ENCODE results near the gene MTIF3. TPM values are rescaled to one million over a fixed set of nuclear protein-coding genes. Genes with fewer than 3 reads are reported as not detected.

The MTIF3 gene
- total and polyA plus RNA-seq, 7 donors = 64.3 to 125 (median 84.4) TPM

DNA sequence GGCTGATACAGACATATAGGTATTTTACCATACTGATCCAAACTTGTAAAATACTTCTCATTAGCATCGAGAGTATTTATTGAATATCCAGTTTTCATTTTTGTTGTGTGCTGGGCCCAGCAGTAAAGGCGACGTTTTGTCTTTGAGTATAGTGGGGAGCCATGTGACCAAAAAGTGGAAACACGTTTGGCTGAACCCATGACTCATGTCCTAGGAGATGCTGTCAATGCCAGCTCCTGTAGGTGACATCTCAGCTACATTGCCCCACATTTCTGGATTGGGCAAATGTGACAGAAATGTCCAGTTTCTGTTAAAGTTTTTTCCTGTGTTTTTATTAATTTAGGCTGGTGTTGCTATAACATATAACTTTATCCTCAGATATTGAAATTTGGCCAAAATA is 52.0 kb downstream of the MTIF3 start:
- no peak overlapping the region for H3K4me3 ChIP-seq
- H3K36me3 ChIP-seq = no peaks in the 10 kb centered on the region
- intact Hi-C loops (cut with DNase I) = no loop called here
- no peak overlapping the region for H3K27ac ChIP-seq
- peaks cover 0 to 12% (median 9%) of the 10 kb centered on the region in 4 donors for H3K4me1 ChIP-seq
- TF ChIP-seq POLR2A (IDR thresholded peaks at IDR 0.05) (no peak), EP300 (IDR thresholded peaks at IDR 0.05) (no peak), POLR2AphosphoS5 (IDR thresholded peaks at IDR 0.05) (no peak)
- TF ChIP-seq, protein P1, sequence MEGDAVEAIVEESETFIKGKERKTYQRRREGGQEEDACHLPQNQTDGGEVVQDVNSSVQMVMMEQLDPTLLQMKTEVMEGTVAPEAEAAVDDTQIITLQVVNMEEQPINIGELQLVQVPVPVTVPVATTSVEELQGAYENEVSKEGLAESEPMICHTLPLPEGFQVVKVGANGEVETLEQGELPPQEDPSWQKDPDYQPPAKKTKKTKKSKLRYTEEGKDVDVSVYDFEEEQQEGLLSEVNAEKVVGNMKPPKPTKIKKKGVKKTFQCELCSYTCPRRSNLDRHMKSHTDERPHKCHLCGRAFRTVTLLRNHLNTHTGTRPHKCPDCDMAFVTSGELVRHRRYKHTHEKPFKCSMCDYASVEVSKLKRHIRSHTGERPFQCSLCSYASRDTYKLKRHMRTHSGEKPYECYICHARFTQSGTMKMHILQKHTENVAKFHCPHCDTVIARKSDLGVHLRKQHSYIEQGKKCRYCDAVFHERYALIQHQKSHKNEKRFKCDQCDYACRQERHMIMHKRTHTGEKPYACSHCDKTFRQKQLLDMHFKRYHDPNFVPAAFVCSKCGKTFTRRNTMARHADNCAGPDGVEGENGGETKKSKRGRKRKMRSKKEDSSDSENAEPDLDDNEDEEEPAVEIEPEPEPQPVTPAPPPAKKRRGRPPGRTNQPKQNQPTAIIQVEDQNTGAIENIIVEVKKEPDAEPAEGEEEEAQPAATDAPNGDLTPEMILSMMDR (IDR thresholded peaks at IDR 0.05) = no peak
- DNase-seq = no peak
- peaks cover 0 to 5% (median 0%) of the 10 kb centered on the region in 3 donors for H3K27me3 ChIP-seq
- 74 to 79% methylated on average over 4 of the region's 4 CpGs for WGBS, 2 donors
- H3K9me3 ChIP-seq = no peaks in the 10 kb centered on the region

DNA sequence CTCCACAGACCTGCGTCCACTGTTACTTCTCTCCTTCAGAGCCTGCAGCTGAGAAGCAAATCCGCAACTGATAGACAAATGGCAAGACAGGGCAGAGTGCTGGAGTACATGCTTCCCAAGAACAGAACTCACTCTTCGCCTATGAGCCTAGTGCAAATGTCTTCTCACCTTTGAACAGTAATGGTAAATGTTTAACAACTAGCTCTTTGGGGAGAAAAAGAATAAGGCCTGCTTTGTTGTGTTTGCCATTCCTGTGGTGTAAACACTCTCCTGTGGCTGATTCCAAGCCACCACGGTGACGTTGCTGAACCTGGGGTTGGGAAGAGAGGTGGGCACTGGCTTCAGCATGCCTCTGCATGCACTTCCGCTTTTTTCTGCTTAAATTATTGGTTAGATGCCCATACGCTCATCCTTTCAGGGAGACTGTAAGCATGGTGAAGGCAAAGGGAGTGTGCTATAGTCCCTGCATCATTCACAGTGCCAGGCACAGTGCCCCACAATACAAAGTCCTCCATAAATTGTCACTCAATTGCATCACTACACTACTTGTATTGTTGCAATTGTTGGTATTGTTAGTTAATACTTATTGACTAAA is 54.0 kb downstream of the MTIF3 start:
- H3K27me3 ChIP-seq = peaks cover 0 to 5% (median 0%) of the 10 kb centered on the region in 3 donors
- H3K27ac ChIP-seq = no peak overlapping the region
- H3K4me1 ChIP-seq = no peaks in the 10 kb centered on the region
- DNase-seq = no peak
- WGBS, 2 donors = 59 to 83% methylated on average over 7 of the region's 7 CpGs
- no peak overlapping the region for H3K4me3 ChIP-seq
- no peaks in the 10 kb centered on the region for H3K9me3 ChIP-seq
- intact Hi-C loops (cut with DNase I) = no loop called here
- H3K36me3 ChIP-seq = no peaks in the 10 kb centered on the region
- TF ChIP-seq EP300 (IDR thresholded peaks at IDR 0.05) (no peak), POLR2AphosphoS5 (IDR thresholded peaks at IDR 0.05) (no peak), POLR2A (IDR thresholded peaks at IDR 0.05) (no peak)
- TF ChIP-seq, protein P1 (IDR thresholded peaks at IDR 0.05) = no peak

DNA sequence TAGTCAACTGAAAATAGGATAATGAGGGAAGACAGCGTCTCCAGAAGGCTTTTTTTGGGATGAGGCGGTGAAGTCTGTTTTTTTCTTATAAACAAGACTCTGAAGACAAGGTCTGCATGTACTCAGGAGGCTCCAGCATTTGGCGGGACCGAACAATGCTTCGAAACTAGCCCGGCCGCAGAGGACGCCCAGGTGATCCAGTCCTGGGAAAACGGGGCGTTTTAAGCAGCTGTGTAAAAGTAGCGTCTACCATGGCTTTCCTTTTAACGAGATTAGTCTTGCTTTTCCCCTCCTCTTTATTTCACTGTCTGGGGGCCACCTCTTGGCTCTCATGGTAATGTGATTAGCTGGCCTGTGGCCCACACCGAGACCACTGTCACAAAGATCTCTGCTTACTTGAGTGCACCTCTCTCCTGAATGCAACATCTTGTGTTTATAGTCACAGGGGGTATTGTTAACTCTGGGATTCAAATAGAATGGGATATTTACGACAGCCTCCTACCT is 55.3 kb downstream of the MTIF3 start:
- WGBS, 2 donors = 81 to 90% methylated on average over 14 of the region's 14 CpGs
- Histone ChIP-seq H3K4me1 (no peaks in the 10 kb centered on the region), H3K9me3 (no peaks in the 10 kb centered on the region), H3K27me3 (peaks cover 0 to 5% (median 0%) of the 10 kb centered on the region in 3 donors), H3K36me3 (no peaks in the 10 kb centered on the region), H3K27ac (no peak overlapping the region), H3K4me3 (no peak overlapping the region)
- TF ChIP-seq, protein P1 (IDR thresholded peaks at IDR 0.05) = no peak
- TF ChIP-seq EP300 (IDR thresholded peaks at IDR 0.05) (no peak), POLR2AphosphoS5 (IDR thresholded peaks at IDR 0.05) (no peak), POLR2A (IDR thresholded peaks at IDR 0.05) (no peak)
- intact Hi-C loops (cut with DNase I) = no loop called here
- no peak for DNase-seq

DNA sequence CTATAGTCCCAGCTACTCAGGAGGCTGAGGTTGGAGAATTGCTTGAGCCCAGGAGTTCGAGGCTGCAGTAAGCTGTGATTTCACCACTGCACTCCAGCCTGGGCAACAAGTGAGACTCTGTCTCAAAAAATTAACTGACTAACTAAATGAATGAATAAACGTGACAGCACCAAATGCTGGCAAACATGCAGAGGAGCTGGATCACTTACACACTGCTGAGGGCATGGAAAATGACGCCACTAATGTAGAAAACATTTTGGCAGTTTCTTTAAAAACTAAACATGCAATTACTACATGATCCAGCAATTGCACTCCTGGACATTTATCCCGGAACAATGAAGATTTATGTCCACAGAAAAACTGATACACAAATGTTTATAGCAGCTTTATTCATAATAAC is 57.3 kb downstream of the MTIF3 start:
- TF ChIP-seq POLR2AphosphoS5 (IDR thresholded peaks at IDR 0.05) (no peak), POLR2A (IDR thresholded peaks at IDR 0.05) (no peak)
- no peak overlapping the region for H3K27ac ChIP-seq
- 68 to 77% methylated on average over 4 of the region's 4 CpGs for WGBS, 2 donors
- H3K4me3 ChIP-seq = no peak overlapping the region
- DNase-seq = no peak
- H3K4me1 ChIP-seq = no peaks in the 10 kb centered on the region
- H3K27me3 ChIP-seq = peaks cover 0 to 5% (median 0%) of the 10 kb centered on the region in 3 donors
- no peaks in the 10 kb centered on the region for H3K36me3 ChIP-seq
- H3K9me3 ChIP-seq = no peaks in the 10 kb centered on the region
- intact Hi-C loops (cut with DNase I) = no loop called here

DNA sequence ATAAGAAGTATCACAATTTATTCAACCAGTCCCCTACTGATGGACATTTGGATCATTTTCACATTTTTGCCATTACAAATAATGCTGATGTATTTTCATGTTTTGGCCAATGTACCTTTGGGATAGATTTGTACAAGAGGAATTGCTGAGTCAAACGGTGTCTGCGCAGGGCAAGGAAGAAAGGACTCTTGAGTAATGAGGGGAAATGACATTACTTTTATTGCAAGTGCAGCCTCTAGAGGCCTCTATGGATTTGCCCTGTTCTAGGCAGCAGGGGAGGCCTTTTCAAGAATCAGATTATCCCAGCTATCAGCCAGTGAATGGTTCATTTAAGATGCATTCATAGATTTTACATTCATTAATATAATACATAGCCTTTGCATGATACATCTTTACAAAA is 58.9 kb downstream of the MTIF3 start:
- H3K36me3 ChIP-seq = no peaks in the 10 kb centered on the region
- no peak overlapping the region for H3K4me3 ChIP-seq
- H3K9me3 ChIP-seq = no peaks in the 10 kb centered on the region
- H3K4me1 ChIP-seq = no peaks in the 10 kb centered on the region
- H3K27me3 ChIP-seq = peaks cover 0 to 5% (median 0%) of the 10 kb centered on the region in 3 donors
- DNase-seq = no peak
- intact Hi-C loops (cut with DNase I) = no loop called here
- 57 to 71% methylated on average over 2 of the region's 2 CpGs for WGBS, 2 donors
- no peak overlapping the region for H3K27ac ChIP-seq
- TF ChIP-seq POLR2AphosphoS5 (IDR thresholded peaks at IDR 0.05) = no peak
- no peak for TF ChIP-seq POLR2A (IDR thresholded peaks at IDR 0.05)
- no peak for TF ChIP-seq EP300 (IDR thresholded peaks at IDR 0.05)
